HG02571 (cell line): ENCODE results near the gene IL1B.
"Not testable (repeated sequence)": the region's sequence is repeated elsewhere in the genome, so short reads cannot be mapped to it uniquely, and the experiment has no call there.

Experiments used
- ATAC-seq: cut with Tn5 transposase; IDR thresholded peaks from one replicate; pipeline ENCODE4 v1.9.1; 2021; ENCODE audit warnings: mild to moderate bottlenecking, moderate library complexity; ENCODE audit not compliant: unreplicated experiment

IL1B gene

GRCh38 chr2:112859406-112860183 lies 23.0 kb upstream of the IL1B start:
- not testable (repeated sequence) for ATAC-seq

- ATAC-seq: no peak
Observed at GRCh38 chr2:112850588-112850987, 14.0 kb upstream of the IL1B start.

GRCh38 chr2:112849956-112850355 lies 13.4 kb upstream of the IL1B start:
- no peak for ATAC-seq

- no peak for ATAC-seq
Observed at GRCh38 chr2:112848833-112849232, 12.3 kb upstream of the IL1B start.

GRCh38 chr2:112846031-112846430 lies 9.5 kb upstream of the IL1B start:
- ATAC-seq: no peak

GRCh38 chr2:112843836-112844235 lies 7.3 kb upstream of the IL1B start:
- ATAC-seq: no peak

GRCh38 chr2:112843288-112843687 lies 6.7 kb upstream of the IL1B start:
- ATAC-seq: no peak

- no peak for ATAC-seq
Observed at GRCh38 chr2:112841295-112842044, 4.9 kb upstream of the IL1B start.

- no peak for ATAC-seq
Observed at GRCh38 chr2:112840068-112840445, 3.5 kb upstream of the IL1B start.

GRCh38 chr2:112839407-112840067 lies 3.0 kb upstream of the IL1B start:
- ATAC-seq: no peak

- ATAC-seq: no peak
Observed at GRCh38 chr2:112836163-112836560, 417 bp downstream of the IL1B start.

- no peak for ATAC-seq
Observed at GRCh38 chr2:112835536-112836162, 930 bp downstream of the IL1B start.

- ATAC-seq: no peak
Observed at GRCh38 chr2:112835061-112835501, 1.5 kb downstream of the IL1B start.

- ATAC-seq: no peak
Observed at GRCh38 chr2:112834396-112835037, 2.1 kb downstream of the IL1B start.

GRCh38 chr2:112833976-112834375 lies 2.6 kb downstream of the IL1B start:
- ATAC-seq: no peak

GRCh38 chr2:112833639-112833931 lies 3.0 kb downstream of the IL1B start:
- not testable (repeated sequence) for ATAC-seq

- no peak for ATAC-seq
Observed at GRCh38 chr2:112832841-112833638, 3.5 kb downstream of the IL1B start.

GRCh38 chr2:112831946-112832840 lies 4.4 kb downstream of the IL1B start:
- ATAC-seq: no peak

GRCh38 chr2:112831513-112831845 lies 5.1 kb downstream of the IL1B start:
- no peak for ATAC-seq
